Measurements from ENCODE around the gene CSRP1.
"Not testable (repeated sequence)": the region's sequence is repeated elsewhere in the genome, so short reads cannot be mapped to it uniquely, and the experiment has no call there.

Gene CSRP1

GRCh38 chr1:201493757-201494617 lies 12.9 kb downstream of the CSRP1 start:
- Histone ChIP-seq H3K9ac (ENCODE audit: low read length) (no peak overlapping the region), H3K36me3 (ENCODE audit: low read length) (no peaks in the 10 kb centered on the region), H3K9me3 (ENCODE audit: insufficient read depth, low read length) (no peaks in the 10 kb centered on the region), H3K79me2 (ENCODE audit: insufficient read depth, low read length) (no peaks in the 10 kb centered on the region), H4K20me1 (ENCODE audit: low read depth, low read length) (no peaks in the 10 kb centered on the region), H3K27me3 (ENCODE audit: low read length) (no peaks in the 10 kb centered on the region), H3K4me2 (ENCODE audit: low read depth, low read length, poor library complexity, severe bottlenecking) (no peak overlapping the region), H2AFZ (ENCODE audit: low read depth, low read length, severe bottlenecking) (no peak overlapping the region), H3K9me2 (replicated peaks; ENCODE audit: insufficient read depth, low read length) (no peaks in the 10 kb centered on the region), H3K27ac (ENCODE audit: low read depth, low read length) (no peak overlapping the region), H3F3A (ENCODE audit: insufficient read depth) (no peaks in the 10 kb centered on the region), H3K4me3 (ENCODE audit: insufficient read depth, low read length, poor library complexity, severe bottlenecking) (no peak overlapping the region)
- TF ChIP-seq CTCF (IDR thresholded peaks at IDR 0.05; ENCODE audit: insufficient read depth, low read length, poor library complexity, severe bottlenecking), result no peak

- H3K9ac ChIP-seq (ENCODE audit: low read length); H4K20me1 ChIP-seq (ENCODE audit: low read depth, low read length); H3K4me2 ChIP-seq (ENCODE audit: low read depth, low read length, poor library complexity, severe bottlenecking); H3K4me3 ChIP-seq (ENCODE audit: insufficient read depth, low read length, poor library complexity, severe bottlenecking); H3K27ac ChIP-seq (ENCODE audit: low read depth, low read length); H3K9me3 ChIP-seq (ENCODE audit: insufficient read depth, low read length); H2AFZ ChIP-seq (ENCODE audit: low read depth, low read length, severe bottlenecking); H3K36me3 ChIP-seq (ENCODE audit: low read length); H3K79me2 ChIP-seq (ENCODE audit: insufficient read depth, low read length); H3K9me2 ChIP-seq (replicated peaks; ENCODE audit: insufficient read depth, low read length); H3K27me3 ChIP-seq (ENCODE audit: low read length); H3F3A ChIP-seq (ENCODE audit: insufficient read depth): not testable (repeated sequence)
Measured at GRCh38 chr1:201493026-201493656, 13.8 kb downstream of the CSRP1 start.

GRCh38 chr1:201491896-201492511 lies 14.9 kb downstream of the CSRP1 start:
- H3K36me3 ChIP-seq (ENCODE audit: low read length), result no peaks in the 10 kb centered on the region
- no peaks in the 10 kb centered on the region for H4K20me1 ChIP-seq (ENCODE audit: low read depth, low read length)
- H3F3A ChIP-seq (ENCODE audit: insufficient read depth), result no peaks in the 10 kb centered on the region

More at GRCh38 chr1:201491896-201492511, 14.9 kb downstream of the CSRP1 start:
- Histone ChIP-seq H3K4me2 (ENCODE audit: low read depth, low read length, poor library complexity, severe bottlenecking) (no peak overlapping the region), H3K79me2 (ENCODE audit: insufficient read depth, low read length) (no peaks in the 10 kb centered on the region), H3K9me2 (replicated peaks; ENCODE audit: insufficient read depth, low read length) (no peaks in the 10 kb centered on the region), H2AFZ (ENCODE audit: low read depth, low read length, severe bottlenecking) (no peak overlapping the region), H3K27ac (ENCODE audit: low read depth, low read length) (no peak overlapping the region), H3K27me3 (ENCODE audit: low read length) (no peaks in the 10 kb centered on the region), H3K4me3 (ENCODE audit: insufficient read depth, low read length, poor library complexity, severe bottlenecking) (no peak overlapping the region), H3K9ac (ENCODE audit: low read length) (no peak overlapping the region), H3K9me3 (ENCODE audit: insufficient read depth, low read length) (no peaks in the 10 kb centered on the region)
- TF ChIP-seq EZH2phosphoT487 (conservative IDR thresholded peaks at IDR 0.05; ENCODE audit: low read length) (no peak), CTCF (IDR thresholded peaks at IDR 0.05; ENCODE audit: insufficient read depth, low read length, poor library complexity, severe bottlenecking) (no peak)
